K562 (cell line): ENCODE results near the gene MTFR2. TPM values are rescaled to one million over a fixed set of nuclear protein-coding genes. Genes with fewer than 3 reads are reported as not detected.

Experiments
- ATAC-seq: fragments of 200-7000 bp; cut with Tn5 transposase; 3 replicates; pipeline ENCODE4 v1.9.1; 2020; ENCODE audit warnings: moderate library complexity
- BruUV-seq: library from RNA; stranded (reverse); fragments of 400-500 nt; replicated peaks from 2 replicates; lab custom pipeline; 2021; lab: Mats Ljungman, UMichigan
- CTCF ChIA-PET: fragments of 300-600 bp; formaldehyde crosslinking; extraction: SDS; loops from one replicate; lab custom pipeline; 2021; ENCODE audit warnings: low intra/inter-chr PET ratio; lab: Yijun Ruan, JAX
- POLR2A ChIA-PET: fragments of 300-600, 350-650 bp; sonication (Branson Sonifier 250); formaldehyde crosslinking; extraction: SDS; loops from one replicate; lab custom pipeline; 2021; ENCODE audit warnings: antibody characterized with exemption, inconsistent platforms; lab: Yijun Ruan, JAX
- DNase-seq, 4 experiments: peaks; one replicate each; pipeline versions ENCODE4 v3.0.0 to v3.0.0-alpha.2; 2011 to 2018; ENCODE audit warnings: low spot score in 3 of 4, mixed read lengths in 3 of 4; ENCODE audit errors: extremely low read depth in 1 of 4
- FAIRE-seq: peaks from 2 replicates; lab custom pipeline; 2011; peaks lifted over from hg19 to GRCh38; lab: Jason Lieb, UNC
- H2AFZ ChIP-seq: 2 replicates; pipeline ENCODE4 v1.6.0; 2011; ENCODE audit warnings: low read depth, low read length, control low read depth, inconsistent platforms
- H3K27ac ChIP-seq: fragments of 200-600 bp; 3 replicates; pipeline ENCODE4 v1.8.0; 2011; ENCODE audit warnings: low read depth, mild to moderate bottlenecking, control low read depth, inconsistent platforms, low read length, moderate library complexity, mixed read lengths; ENCODE audit errors: extremely low read depth
- H3K27me3 ChIP-seq, 2 experiments: fragments of 300-600 bp in 1 of 2; 2 replicates in 1 of 2; 3 replicates in 1 of 2; pipeline versions ENCODE4 v1.6.0 to v1.8.0; 2011; ENCODE audit warnings: inconsistent platforms in 2 of 2, low read length in 2 of 2, mild to moderate bottlenecking in 1 of 2, mixed read lengths in 1 of 2, moderate library complexity in 1 of 2; ENCODE audit not compliant: control insufficient read depth in 2 of 2, insufficient read depth in 2 of 2
- H3K36me3 ChIP-seq: fragments of 300-600 bp; 3 replicates; pipeline ENCODE4 v1.8.0; 2011; ENCODE audit warnings: mild to moderate bottlenecking, low read length, inconsistent platforms; ENCODE audit not compliant: control insufficient read depth, insufficient read depth
- H3K4me1 ChIP-seq, 2 experiments: fragments of 200-600 bp in 1 of 2; replicated peaks in 1 of 2; 2 replicates in 1 of 2; 3 replicates in 1 of 2; pipeline versions ENCODE4 v1.5.1 to v1.8.0; 2011; ENCODE audit warnings: inconsistent platforms in 2 of 2, low read length in 2 of 2, mild to moderate bottlenecking in 1 of 2, mixed read lengths in 1 of 2, moderate library complexity in 1 of 2; ENCODE audit not compliant: control insufficient read depth in 2 of 2, insufficient read depth in 2 of 2
- H3K4me2 ChIP-seq: 2 replicates; pipeline ENCODE4 v1.6.1; 2011; ENCODE audit warnings: low read length, control low read depth, inconsistent platforms, mixed read lengths; ENCODE audit not compliant: insufficient read depth
- H3K4me3 ChIP-seq: fragments of 200-600 bp; sonication (generic), shearing (Covaris generic); 2 replicates; pipeline ENCODE4 v1.5.1; 2016; ENCODE audit warnings: control low read depth, inconsistent platforms
- H3K79me2 ChIP-seq: fragments of 200-600 bp; 3 replicates; pipeline ENCODE4 v1.8.0; 2011; ENCODE audit warnings: low read length, inconsistent platforms; ENCODE audit not compliant: control insufficient read depth, insufficient read depth
- H3K9ac ChIP-seq, 2 experiments: 2 replicates each; pipeline versions ENCODE4 v1.6.0 to v1.6.1; 2011; ENCODE audit warnings: low read depth in 2 of 2, low read length in 2 of 2, control low read depth in 1 of 2, inconsistent platforms in 1 of 2, mild to moderate bottlenecking in 1 of 2, mixed read lengths in 1 of 2; ENCODE audit not compliant: insufficient read depth in 1 of 2
- H3K9me1 ChIP-seq: one replicate; pipeline ENCODE4 v1.6.0; 2011; ENCODE audit warnings: inconsistent platforms, mild to moderate bottlenecking, low read length, moderate library complexity; ENCODE audit not compliant: control insufficient read depth, insufficient read depth
- H3K9me3 ChIP-seq: replicated peaks from 2 replicates; pipeline ENCODE4 v1.5.1; 2011; ENCODE audit warnings: low read depth, low read length, inconsistent platforms; ENCODE audit not compliant: control insufficient read depth, insufficient read depth
- H4K20me1 ChIP-seq: replicated peaks from 2 replicates; pipeline ENCODE4 v1.6.1; 2011; ENCODE audit warnings: low read length, inconsistent platforms, mixed read lengths; ENCODE audit not compliant: control insufficient read depth, insufficient read depth
- BCOR ChIP-seq: fragments of 450-650 bp; IDR thresholded peaks from 2 replicates; pipeline ENCODE4 v1.6.1; 2016
- CAMTA2 ChIP-seq: fragments of 250-450 bp; sonication (Bioruptor Pico); conservative IDR thresholded peaks from 2 replicates; pipeline ENCODE4 v1.5.1; 2022
- CBFA2T2 ChIP-seq: fragments of 450-650 bp; conservative IDR thresholded peaks from 2 replicates; pipeline ENCODE4 v1.6.1; 2017; ENCODE audit warnings: mild to moderate bottlenecking
- CBFA2T3 ChIP-seq: fragments of 450-650 bp; IDR thresholded peaks from 2 replicates; pipeline ENCODE4 v1.6.1; 2017
- ELF4 ChIP-seq: fragments of 450-650 bp; formaldehyde crosslinking; IDR thresholded peaks from 2 replicates; pipeline ENCODE4 v1.4.0; 2022; ENCODE audit warnings: missing genetic modification characterization
- GABPB1 ChIP-seq: sonication (generic); formaldehyde crosslinking; IDR thresholded peaks from 2 replicates; pipeline ENCODE4 v1.8.0; 2022; ENCODE audit warnings: mild to moderate bottlenecking, missing genetic modification reagents
- GATA2 ChIP-seq: sonication (generic); formaldehyde crosslinking; IDR thresholded peaks from 2 replicates; pipeline ENCODE4 v1.4.0; 2020; ENCODE audit warnings: mild to moderate bottlenecking, missing genetic modification reagents
- GATAD2A ChIP-seq: fragments of 450-650 bp; IDR thresholded peaks from 2 replicates; pipeline ENCODE4 v1.6.1; 2017
- GATAD2B ChIP-seq: fragments of 450-650 bp; IDR thresholded peaks from 2 replicates; pipeline ENCODE4 v1.6.1; 2017; ENCODE audit warnings: mild to moderate bottlenecking, borderline replicate concordance
- LEF1 ChIP-seq: fragments of 450-650 bp; IDR thresholded peaks from 2 replicates; pipeline ENCODE4 v1.6.1; 2016; ENCODE audit warnings: mild to moderate bottlenecking
- NEUROD1 ChIP-seq: fragments of 150-350 bp; IDR thresholded peaks from 2 replicates; pipeline ENCODE4 v1.6.1; 2014; ENCODE audit warnings: borderline replicate concordance, low read length, low read depth; ENCODE audit not compliant: partially characterized antibody
- NFIC ChIP-seq: fragments of 450-650 bp; IDR thresholded peaks from 2 replicates; pipeline ENCODE4 v1.6.1; 2017; ENCODE audit warnings: mild to moderate bottlenecking, inconsistent platforms
- NR4A1 ChIP-seq, 2 experiments: fragments of 250-450 bp in 1 of 2; fragments of 450-650 bp in 1 of 2; sonication (Bioruptor Pico) in 1 of 2; IDR thresholded peaks; 2 replicates each; pipeline versions ENCODE4 v1.4.0 to v1.6.1; 2016 to 2020; ENCODE audit warnings: mild to moderate bottlenecking in 2 of 2, missing compliant biosample characterization in 1 of 2, missing genetic modification characterization in 1 of 2, moderate library complexity in 1 of 2
- PHF20 ChIP-seq: fragments of 450-650 bp; IDR thresholded peaks from 2 replicates; pipeline ENCODE4 v1.6.1; 2018; ENCODE audit not compliant: partially characterized antibody
- PML ChIP-seq: IDR thresholded peaks from 2 replicates; pipeline ENCODE4 v1.6.1; 2012; ENCODE audit warnings: low read length, inconsistent platforms
- SMAD4 ChIP-seq: fragments of 250-450 bp; sonication (Bioruptor Pico); conservative IDR thresholded peaks from 2 replicates; pipeline ENCODE4 v1.8.0; 2021; ENCODE audit warnings: inconsistent platforms, mild to moderate bottlenecking, moderate library complexity
- SMARCA4 ChIP-seq: fragments of 450-650 bp; IDR thresholded peaks from 2 replicates; pipeline ENCODE4 v1.6.1; 2016
- SMARCC2 ChIP-seq: fragments of 450-650 bp; IDR thresholded peaks from 2 replicates; pipeline ENCODE4 v1.6.1; 2017; ENCODE audit warnings: antibody characterized with exemption, moderate library complexity, mild to moderate bottlenecking, low read depth
- TEAD1 ChIP-seq, 2 experiments: fragments of 450-650 bp in 1 of 2; sonication (generic) in 1 of 2; formaldehyde crosslinking; IDR thresholded peaks; 2 replicates each; pipeline versions ENCODE4 v1.4.0 to v1.8.0; 2020 to 2022; ENCODE audit warnings: mild to moderate bottlenecking in 2 of 2, missing genetic modification reagents in 1 of 2
- ZNF134 ChIP-seq: fragments of 250-450 bp; sonication (Bioruptor Pico); conservative IDR thresholded peaks from 2 replicates; pipeline ENCODE4 v1.4.0; 2020
- ZNF197 ChIP-seq: fragments of 200-800 bp; sonication (Bioruptor generic); IDR thresholded peaks from 2 replicates; pipeline ENCODE4 v1.6.1; 2016; ENCODE audit warnings: low read depth, missing genetic modification characterization, missing compliant biosample characterization
- ZNF436 ChIP-seq: fragments of 250-450, 450-650 bp; sonication (Bioruptor Pico); formaldehyde crosslinking; IDR thresholded peaks from 2 replicates; pipeline ENCODE4 v1.7.0; 2020; ENCODE audit warnings: mild to moderate bottlenecking
- ZNF586 ChIP-seq: fragments of 450-650 bp; formaldehyde crosslinking; conservative IDR thresholded peaks from 2 replicates; pipeline ENCODE4 v1.4.0; 2020; ENCODE audit warnings: mild to moderate bottlenecking, moderate library complexity
- ZNF766 ChIP-seq: fragments of 200-800 bp; sonication (Bioruptor generic); conservative IDR thresholded peaks from 2 replicates; pipeline ENCODE4 v1.6.1; 2016; ENCODE audit warnings: missing genetic modification characterization, missing compliant biosample characterization
- WGBS: fragments of 100-300 bp; shearing (Covaris generic); methylation state at CpG from one replicate; pipeline ENCODE4 v1.1.6; 2016; ENCODE audit warnings: low coverage, mixed read lengths; ENCODE audit not compliant: insufficient coverage; ENCODE audit errors: missing lambda C conversion rate; 5-methylcytosine and 5-hydroxymethylcytosine counted together
- in situ Hi-C: fragments of 300-500 bp; cut with MboI; formaldehyde crosslinking; loops from 4 replicates; pipeline ENCODE4 v1.15.0; 2018; ENCODE audit warnings: inconsistent platforms, mixed read lengths
- intact Hi-C: fragments of 100-400 bp; cut with micrococcal nuclease; formaldehyde crosslinking; loops from 2 replicates; pipeline ENCODE4 v1.14.2; 2022
- polyA plus RNA-seq, 8 experiments: library from polyadenylated mRNA; depleted of rRNA in 4 of 8; stranded (reverse) in 5 of 8; unstranded in 3 of 8; fragments of >200 nt; fragmentation: Nextera tagmentation in 2 of 8; fragmentation: Illumina TruSeq in 1 of 8; extraction: Ambion mirVana in 2 of 8; extraction: Trizol in 1 of 8; gene quantifications; 2 replicates each; pipeline versions ENCODE4 v1.2.1 to v1.2.3, GENCODE V29; 2011 to 2014; ENCODE audit warnings: inconsistent platforms in 1 of 8, missing spikeins in 1 of 8
- total RNA-seq, 7 experiments: library from RNA; depleted of rRNA in 6 of 7; stranded (reverse); fragments of >200 nt in 6 of 7; fragmentation: Illumina TruSeq in 2 of 7; extraction: Trizol in 2 of 7; gene quantifications; 2 replicates each; pipeline versions ENCODE4 v1.2.1 to v1.2.3, GENCODE V29; 2011 to 2021; ENCODE audit warnings: low replicate concordance in 1 of 7
- TF ChIP-seq, protein P1 (sequence below): sonication (generic); formaldehyde crosslinking; IDR thresholded peaks from 2 replicates; pipeline ENCODE4 v1.9.0; 2022; ENCODE audit warnings: mild to moderate bottlenecking, missing genetic modification reagents

MTFR2 gene
- total and polyA plus RNA-seq, 9 of the 15 experiments (the other 6 are each of a cell fraction or from before 2014, with no cell fraction given): 10.1 to 63.3 (median 45.9) TPM

- Histone ChIP-seq H2AFZ (peak overlapping the region; percentile 63; the same call in 1 of the 2 replicates), H3K9ac (peak overlapping the region in 1 of 2 experiments; percentile 20; a peak in 1 of 4 replicates), H3K9me3 (no peaks in the 10 kb centered on the region), H3K36me3 (peaks cover 16% of the 10 kb centered on the region; the same call in 2 of the 3 replicates), H3K27me3 (no peaks in the 10 kb centered on the region), H3K4me3 (no peak overlapping the region), H3K27ac (no peak overlapping the region), H3K4me1 (peaks cover 5 to 20% of the 10 kb centered on the region in 2 experiments; a peak in 4 of 5 replicates), H3K4me2 (peak overlapping the region; percentile 64), H4K20me1 (no peaks in the 10 kb centered on the region), H3K9me1 (no peaks in the 10 kb centered on the region), H3K79me2 (no peaks in the 10 kb centered on the region)
- CTCF ChIA-PET: interaction anchor here (0.9 to 3.0 kb wide), 5 partner anchors 550 to 775 kb away, joined by 3 to 19 read pairs (median 6); no protein-coding TSS in a partner anchor
- intact Hi-C loops (loop anchor here (1.0 to 10.0 kb wide), 8 partner anchors 25 to 775 kb away; no protein-coding TSS in a partner anchor), in situ Hi-C loops (loop anchor here (10.0 kb wide), 2 partner anchors 692 to 772 kb away; no protein-coding TSS in a partner anchor)
- ATAC-seq (peak; percentile 90), DNase-seq (peak; percentile 51 to 76 (median 68)), FAIRE-seq (peak; percentile 70)
- BruUV-seq: no TSS peak
- POLR2A ChIA-PET: interaction anchor here (0.6 to 2.3 kb wide), 10 partner anchors 7 to 728 kb away, joined by 3 to 19 read pairs (median 4); partner anchors contain the start of genes BCLAF1 and MTFR2
- 15% methylated on average over 4 of the region's 4 CpGs for WGBS
- TF ChIP-seq GATAD2A: 0 out of 2 replicates have a peak, but pooled peaks have one; percentile 68
- TF ChIP-seq, protein P1, sequence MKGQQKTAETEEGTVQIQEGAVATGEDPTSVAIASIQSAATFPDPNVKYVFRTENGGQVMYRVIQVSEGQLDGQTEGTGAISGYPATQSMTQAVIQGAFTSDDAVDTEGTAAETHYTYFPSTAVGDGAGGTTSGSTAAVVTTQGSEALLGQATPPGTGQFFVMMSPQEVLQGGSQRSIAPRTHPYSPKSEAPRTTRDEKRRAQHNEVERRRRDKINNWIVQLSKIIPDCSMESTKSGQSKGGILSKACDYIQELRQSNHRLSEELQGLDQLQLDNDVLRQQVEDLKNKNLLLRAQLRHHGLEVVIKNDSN: no peak
- TF ChIP-seq ZNF134: 0 out of 2 replicates have a peak, but pooled peaks have one; percentile 12
- peak; percentile 81; the same call in 1 of the 2 replicates for TF ChIP-seq SMAD4
- 0 out of 2 replicates have a peak, but pooled peaks have one; percentile 34 for TF ChIP-seq GABPB1 (CRISPR knock-in tag)
- TF ChIP-seq ZNF586 (CRISPR knock-in tag): no peak
- TF ChIP-seq SMARCA4: peak; percentile 97
- peak; percentile 53; the same call in 1 of the 2 replicates for TF ChIP-seq ZNF197 (CRISPR knock-in tag)
- peak; percentile 91 for TF ChIP-seq SMARCC2
- TF ChIP-seq GATAD2B: 0 out of 2 replicates have a peak, but pooled peaks have one; percentile 13
- TF ChIP-seq PML: peak; percentile 92
- peak; percentile 46; the same call in 1 of the 2 replicates for TF ChIP-seq BCOR
- peak; percentile 37; the same call in 1 of the 2 replicates for TF ChIP-seq ELF4
- peak; percentile 95 for TF ChIP-seq CBFA2T2
- TF ChIP-seq PHF20: no peak
- peak; percentile 83; the same call in 1 of the 2 replicates for TF ChIP-seq ZNF766
- peak in 1 of 2 experiments; percentile 82; a peak in 2 of 4 replicates for TF ChIP-seq TEAD1 (CRISPR knock-in tag; IDR thresholded peaks at IDR 0.05)
- peak; percentile 80 for TF ChIP-seq NFIC
- no peak for TF ChIP-seq NR4A1 (CRISPR knock-in tag; IDR thresholded peaks at IDR 0.05)
- peak; percentile 20 for TF ChIP-seq NR4A1 (tag; IDR thresholded peaks at IDR 0.05)
- TF ChIP-seq CBFA2T3: peak; percentile 97
- peak; percentile 74 for TF ChIP-seq NEUROD1
- no peak for TF ChIP-seq ZNF436 (CRISPR knock-in tag)
- TF ChIP-seq LEF1: peak; percentile 62
- TF ChIP-seq GATA2: peak; percentile 88
- 0 out of 2 replicates have a peak, but pooled peaks have one; percentile 43 for TF ChIP-seq CAMTA2 (CRISPR knock-in tag)
These were observed 23.3 kb downstream of the MTFR2 start for GRCh38 chr6:136226674-136227377.
